GM18868 (cell line): ENCODE results near the gene PRDM16.

ENCODE experiments used
- ATAC-seq: cut with Tn5 transposase; IDR thresholded peaks from one replicate; pipeline ENCODE4 v1.9.1; 2021; ENCODE audit warnings: mild to moderate bottlenecking, moderate library complexity; ENCODE audit not compliant: unreplicated experiment

The PRDM16 gene

GRCh38 chr1:3032371-3033039, 36.5 kb upstream of the PRDM16 start:
- ATAC-seq, result no peak

GRCh38 chr1:3033040-3033789, 35.8 kb upstream of the PRDM16 start:
- ATAC-seq, result no peak

- no peak for ATAC-seq
These were observed 35.3 kb upstream of the PRDM16 start for GRCh38 chr1:3033790-3034090.

DNA sequence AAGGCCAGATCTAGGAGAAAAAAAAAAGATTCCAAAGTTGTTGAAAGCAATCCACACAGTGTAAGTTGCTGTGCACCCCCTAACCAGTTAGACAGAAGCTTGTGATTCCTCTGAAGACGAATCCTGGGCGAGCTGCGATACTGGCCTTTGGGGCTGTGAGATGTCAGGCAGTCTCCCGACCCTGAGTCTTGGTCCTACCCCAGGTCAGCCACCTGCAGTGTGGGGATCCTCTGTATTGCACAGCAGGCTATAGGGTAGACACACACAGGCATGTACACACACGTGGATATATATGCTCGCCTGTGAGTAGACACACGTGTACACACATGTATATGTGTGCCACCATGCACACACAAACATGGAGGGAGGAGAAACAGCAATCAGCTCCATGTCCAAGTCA, 34.8 kb upstream of the PRDM16 start:
- no peak for ATAC-seq

DNA sequence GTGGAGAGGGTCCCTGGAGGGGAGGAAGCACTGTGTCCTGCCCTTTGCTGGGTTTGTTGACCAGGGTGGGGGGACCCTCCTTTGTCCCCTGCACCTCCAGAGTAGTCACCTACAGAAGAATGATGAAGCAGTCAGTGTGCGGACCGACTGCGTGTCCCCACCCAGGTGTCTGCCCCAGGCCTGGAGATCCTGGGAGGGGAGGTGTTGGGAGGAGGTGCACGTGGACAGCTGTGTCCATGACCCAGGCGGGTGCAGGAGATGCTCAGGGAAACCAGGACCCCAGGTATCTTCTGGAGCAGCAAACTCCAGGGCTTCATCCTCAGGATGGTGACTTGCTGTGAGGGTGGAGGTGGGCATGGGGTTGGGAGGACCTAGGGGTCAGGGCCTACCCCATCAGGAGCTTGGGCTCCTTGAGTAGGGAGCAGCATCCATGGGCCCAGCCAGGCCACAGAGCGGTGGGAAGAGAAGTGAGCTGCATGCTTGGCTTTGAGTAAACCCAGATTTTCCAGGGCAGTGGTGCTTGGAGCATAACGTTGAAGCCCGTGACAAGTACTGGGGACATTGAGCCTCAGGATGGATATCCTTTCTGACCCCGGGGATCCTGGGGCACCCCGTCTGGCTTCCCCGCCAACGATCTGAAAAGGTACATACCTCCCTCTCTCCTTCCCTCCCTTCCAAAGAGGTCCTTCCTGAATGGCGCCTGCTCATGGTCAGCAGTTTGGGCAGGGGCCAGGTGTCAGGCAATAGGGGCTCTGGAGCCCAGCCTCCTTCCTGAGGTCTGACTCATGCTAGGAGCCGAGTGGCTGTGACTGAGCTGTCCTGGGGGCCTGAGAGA, 34.1 kb upstream of the PRDM16 start:
- no peak for ATAC-seq

DNA sequence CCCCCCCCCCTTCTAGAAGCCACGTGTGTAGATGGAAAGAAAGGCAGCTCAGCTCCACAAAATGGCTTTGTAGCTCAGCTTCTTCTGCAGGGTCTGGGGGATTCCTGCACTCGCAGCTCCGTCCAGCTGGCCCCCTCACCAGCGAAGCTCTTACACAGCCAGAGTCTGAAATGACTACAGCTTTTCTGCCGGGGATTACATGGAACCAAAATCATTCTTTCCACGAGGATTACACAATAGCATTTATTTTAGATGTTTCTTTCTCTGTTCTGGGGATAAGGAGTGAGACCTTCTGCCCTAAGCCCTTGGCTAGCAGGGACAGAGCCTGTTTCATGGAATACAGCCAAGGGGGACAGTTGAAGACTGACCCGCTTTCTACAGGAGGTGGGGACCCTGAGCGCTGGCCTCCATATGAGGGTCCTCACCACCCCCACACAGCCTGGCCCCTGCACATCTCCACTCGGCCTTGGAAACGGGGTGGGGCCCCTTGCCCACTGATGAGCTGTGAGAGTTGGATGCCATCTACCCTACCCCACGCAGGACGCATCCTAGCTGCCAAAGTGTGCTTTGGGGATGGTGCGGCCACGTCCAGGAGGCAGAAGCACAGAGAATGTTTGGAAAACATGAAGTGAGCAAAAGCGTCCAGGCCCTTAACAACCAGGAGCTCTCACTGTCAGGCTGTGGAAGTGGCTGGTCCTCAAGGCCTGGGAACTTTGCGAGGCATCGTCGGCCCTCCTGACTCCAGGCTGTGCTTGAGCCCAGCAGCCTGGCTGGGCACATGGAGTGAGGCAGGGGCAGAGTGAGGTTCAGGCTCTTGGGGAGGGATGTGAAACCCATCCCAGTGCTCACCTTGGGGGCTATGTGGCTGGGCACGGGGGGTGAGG, 33.2 kb upstream of the PRDM16 start:
- no peak for ATAC-seq

- no peak for ATAC-seq
These were observed 32.3 kb upstream of the PRDM16 start for GRCh38 chr1:3036447-3037280.

- ATAC-seq, result no peak
These were observed 31.5 kb upstream of the PRDM16 start for GRCh38 chr1:3037281-3038040.

DNA sequence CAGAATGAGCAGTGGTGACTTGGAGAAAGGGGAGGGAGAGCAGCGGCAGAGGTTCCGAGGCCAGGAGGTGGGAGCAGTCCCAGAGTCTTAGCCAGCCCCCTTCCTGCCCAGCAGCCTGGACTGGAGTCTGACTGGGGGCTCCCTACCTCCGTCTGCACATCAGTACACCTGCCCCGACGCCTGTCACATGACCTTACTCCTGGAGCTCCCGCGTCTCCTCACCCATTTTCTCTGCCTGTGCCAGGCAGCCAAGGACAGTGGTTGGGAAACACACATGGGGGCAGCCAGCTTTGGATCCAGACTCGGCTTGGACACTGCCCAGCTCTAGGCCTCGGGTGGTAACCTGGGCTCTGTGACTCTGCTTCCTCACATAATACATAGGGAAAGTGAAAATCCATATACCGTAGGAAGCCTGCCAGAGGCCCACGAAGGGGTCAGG, 30.9 kb upstream of the PRDM16 start:
- ATAC-seq, result no peak

- ATAC-seq, result no peak
These were observed 30.3 kb upstream of the PRDM16 start for GRCh38 chr1:3038571-3039181.

- no peak for ATAC-seq
These were observed 29.0 kb upstream of the PRDM16 start for GRCh38 chr1:3040004-3040403.

DNA sequence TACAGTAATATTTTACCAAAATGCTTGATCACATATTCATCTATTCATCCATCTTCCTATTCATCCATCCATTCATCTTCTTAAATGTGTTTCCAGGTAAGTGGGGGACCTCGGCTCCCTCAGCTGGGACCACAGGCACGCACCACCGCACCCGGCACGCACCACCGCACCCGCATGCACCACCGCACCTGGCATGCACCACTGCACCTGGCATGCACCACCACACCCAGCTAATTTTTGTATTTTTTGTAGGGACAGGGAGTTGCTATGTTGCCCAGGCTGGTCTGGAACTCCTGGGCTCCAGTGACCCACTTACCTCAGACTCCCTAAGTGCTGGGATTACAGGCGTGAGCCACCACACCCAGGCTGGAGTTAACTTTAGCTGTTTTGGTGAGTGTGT, 26.5 kb upstream of the PRDM16 start:
- no peak for ATAC-seq

DNA sequence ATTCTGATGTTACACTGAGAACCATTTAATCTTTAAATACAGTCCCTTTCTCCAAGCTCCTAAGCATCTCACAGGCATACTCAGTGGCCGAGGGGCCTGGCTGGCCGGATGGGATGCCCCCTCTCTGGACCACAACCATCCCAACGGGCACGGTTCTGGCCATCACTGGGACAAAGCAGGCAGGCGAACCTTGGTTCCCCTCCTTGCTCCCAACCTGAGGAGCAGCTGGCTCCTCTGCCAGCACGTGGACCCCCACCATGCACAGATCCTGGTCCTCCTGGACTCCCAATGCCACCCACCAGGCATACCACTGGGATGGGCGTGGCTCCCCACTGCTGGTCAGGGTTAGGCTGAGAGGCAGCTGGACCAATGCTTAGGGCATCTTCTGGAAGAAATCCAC, 19.8 kb upstream of the PRDM16 start:
- no peak for ATAC-seq

- no peak for ATAC-seq
These were observed 19.1 kb upstream of the PRDM16 start for GRCh38 chr1:3049905-3050304.

GRCh38 chr1:3050603-3051002, 18.4 kb upstream of the PRDM16 start:
- ATAC-seq, result no peak

- ATAC-seq, result no peak
These were observed 17.4 kb upstream of the PRDM16 start for GRCh38 chr1:3051270-3052268.

DNA sequence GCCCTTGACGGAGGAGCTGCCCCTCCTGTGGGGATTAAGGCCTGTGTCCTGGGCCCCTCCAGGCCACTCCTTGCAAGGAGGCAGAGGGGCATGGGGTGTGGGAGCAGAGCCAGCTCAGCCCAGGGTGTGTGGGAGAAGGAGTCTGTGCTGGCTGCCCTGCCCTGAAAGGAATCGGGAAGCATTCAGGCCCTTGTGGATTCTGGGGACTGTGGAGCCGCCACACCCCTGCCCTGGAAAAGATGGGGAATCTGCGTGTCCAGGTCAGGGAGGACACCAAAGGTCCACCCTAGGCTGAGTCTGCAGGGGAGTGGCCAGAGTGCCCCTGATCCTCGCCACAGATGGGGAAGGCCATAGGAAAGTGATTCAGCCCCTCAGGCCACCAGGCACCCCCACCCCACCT, 16.5 kb upstream of the PRDM16 start:
- ATAC-seq, result no peak
